AG04449 (cell line): ENCODE results near the gene MRPL23.

Experiments used
- CTCF ChIA-PET: fragments of 350-600 bp; formaldehyde crosslinking; extraction: SDS; loops from one replicate; lab custom pipeline; 2021; ENCODE audit warnings: antibody characterized with exemption; lab: Yijun Ruan, JAX
- POLR2A ChIA-PET: fragments of 400-600, 350-600 bp; formaldehyde crosslinking; extraction: SDS; loops from one replicate; lab custom pipeline; 2020; ENCODE audit warnings: antibody characterized with exemption, inconsistent platforms; lab: Yijun Ruan, JAX
- DNase-seq: peaks from one replicate; pipeline ENCODE4 v3.0.0-alpha.2; 2010; ENCODE audit warnings: low read depth, low spot score
- H3K4me3 ChIP-seq: 2 replicates; pipeline ENCODE4 v1.5.1; 2011; ENCODE audit warnings: low read depth, mild to moderate bottlenecking, control low read depth, low read length
- TF ChIP-seq, protein P1 (sequence below): IDR thresholded peaks from one replicate; pipeline ENCODE4 v1.5.1; 2011; ENCODE audit warnings: mild to moderate bottlenecking, moderate library complexity, low read length, control low read depth, inconsistent platforms; ENCODE audit not compliant: insufficient read depth; ENCODE audit errors: missing control alignments

MRPL23 gene

DNA sequence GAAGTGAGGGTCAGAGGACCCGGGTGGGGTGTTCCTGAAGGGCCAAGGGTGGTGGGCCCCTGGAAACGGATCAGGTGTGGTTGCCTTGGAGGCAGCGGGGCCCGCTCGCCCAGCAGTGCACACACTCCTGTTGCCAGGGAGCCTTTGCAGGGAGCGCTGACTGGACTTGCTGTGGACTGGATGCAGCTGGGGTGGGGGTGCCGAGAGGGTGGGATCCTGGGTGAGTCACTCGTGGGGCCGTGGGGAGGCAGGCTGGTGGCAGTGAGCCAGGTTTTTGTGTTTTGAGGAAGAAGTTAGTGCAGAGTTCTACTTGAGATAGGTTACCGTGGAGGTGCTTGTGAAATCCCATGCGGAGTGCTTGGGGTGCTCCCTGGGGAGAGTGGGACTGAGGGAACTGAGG, 1.3 kb downstream of the MRPL23 start:
- TF ChIP-seq, protein P1, sequence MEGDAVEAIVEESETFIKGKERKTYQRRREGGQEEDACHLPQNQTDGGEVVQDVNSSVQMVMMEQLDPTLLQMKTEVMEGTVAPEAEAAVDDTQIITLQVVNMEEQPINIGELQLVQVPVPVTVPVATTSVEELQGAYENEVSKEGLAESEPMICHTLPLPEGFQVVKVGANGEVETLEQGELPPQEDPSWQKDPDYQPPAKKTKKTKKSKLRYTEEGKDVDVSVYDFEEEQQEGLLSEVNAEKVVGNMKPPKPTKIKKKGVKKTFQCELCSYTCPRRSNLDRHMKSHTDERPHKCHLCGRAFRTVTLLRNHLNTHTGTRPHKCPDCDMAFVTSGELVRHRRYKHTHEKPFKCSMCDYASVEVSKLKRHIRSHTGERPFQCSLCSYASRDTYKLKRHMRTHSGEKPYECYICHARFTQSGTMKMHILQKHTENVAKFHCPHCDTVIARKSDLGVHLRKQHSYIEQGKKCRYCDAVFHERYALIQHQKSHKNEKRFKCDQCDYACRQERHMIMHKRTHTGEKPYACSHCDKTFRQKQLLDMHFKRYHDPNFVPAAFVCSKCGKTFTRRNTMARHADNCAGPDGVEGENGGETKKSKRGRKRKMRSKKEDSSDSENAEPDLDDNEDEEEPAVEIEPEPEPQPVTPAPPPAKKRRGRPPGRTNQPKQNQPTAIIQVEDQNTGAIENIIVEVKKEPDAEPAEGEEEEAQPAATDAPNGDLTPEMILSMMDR, result no peak
- ChIA-PET CTCF (interaction anchor here (0.9 to 9.5 kb wide), 23 partner anchors 8 to 296 kb away, joined by 3 to 110 read pairs (median 8); partner anchors contain the start of genes H19 and SYT8), POLR2A (interaction anchor here (0.8 kb wide), 1 partner anchor 296 kb away, joined by 3 read pairs; no protein-coding TSS in a partner anchor)
- no peak overlapping the region for H3K4me3 ChIP-seq
- no peak for DNase-seq

DNA sequence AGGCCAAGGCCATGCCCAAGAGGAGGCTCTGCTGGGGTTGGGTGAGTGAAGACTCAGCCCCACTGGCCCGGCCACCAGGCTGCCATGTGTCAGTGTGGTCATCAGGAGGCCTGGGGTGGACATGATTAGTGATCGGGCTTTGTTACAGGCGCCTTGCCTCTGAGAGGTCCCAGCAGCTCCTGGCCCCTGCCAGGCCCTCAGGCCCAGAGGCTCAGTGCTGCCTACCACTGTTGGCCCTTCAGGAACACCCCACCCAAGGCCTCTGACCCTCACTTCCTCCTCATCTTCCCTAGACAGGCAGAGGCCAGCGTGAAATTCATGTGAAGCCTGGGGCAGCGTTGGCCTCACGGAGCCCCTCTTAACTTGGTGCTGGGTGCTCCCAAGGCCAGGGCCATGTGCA, 2.2 kb downstream of the MRPL23 start:
- POLR2A ChIA-PET, result no interaction called here
- no peak overlapping the region for H3K4me3 ChIP-seq
- DNase-seq, result no peak
- TF ChIP-seq, protein P1, result no peak
- CTCF ChIA-PET, result interaction anchor here (0.9 to 9.5 kb wide), 17 partner anchors 9 to 297 kb away, joined by 3 to 110 read pairs (median 14); partner anchors contain the start of genes H19 and SYT8

DNA sequence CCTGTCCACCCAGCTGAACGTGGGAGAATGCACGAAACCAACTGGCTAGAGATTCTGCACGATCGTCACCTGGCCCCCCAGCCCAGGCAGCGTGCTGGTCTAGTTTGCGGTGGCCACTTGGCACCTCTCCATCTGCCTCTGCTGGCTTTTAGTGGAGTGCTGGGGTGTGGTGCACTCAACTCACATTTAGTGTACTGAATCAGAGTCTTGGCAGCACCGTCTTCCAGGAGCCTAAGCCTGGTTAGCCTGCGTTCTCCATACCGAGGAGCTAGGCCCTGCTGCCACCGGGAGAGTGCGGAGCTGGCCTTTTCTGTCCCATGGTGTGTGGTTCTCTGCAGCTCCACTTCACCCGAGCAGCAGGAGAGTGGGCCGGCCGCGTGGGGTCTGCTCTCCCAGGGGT, 2.8 kb downstream of the MRPL23 start:
- ChIA-PET CTCF (interaction anchor here (1.1 to 9.5 kb wide), 16 partner anchors 9 to 297 kb away, joined by 3 to 110 read pairs (median 8); partner anchors contain the start of genes H19 and SYT8), POLR2A (no interaction called here)
- TF ChIP-seq, protein P1, result no peak
- DNase-seq, result no peak
- no peak overlapping the region for H3K4me3 ChIP-seq

DNA sequence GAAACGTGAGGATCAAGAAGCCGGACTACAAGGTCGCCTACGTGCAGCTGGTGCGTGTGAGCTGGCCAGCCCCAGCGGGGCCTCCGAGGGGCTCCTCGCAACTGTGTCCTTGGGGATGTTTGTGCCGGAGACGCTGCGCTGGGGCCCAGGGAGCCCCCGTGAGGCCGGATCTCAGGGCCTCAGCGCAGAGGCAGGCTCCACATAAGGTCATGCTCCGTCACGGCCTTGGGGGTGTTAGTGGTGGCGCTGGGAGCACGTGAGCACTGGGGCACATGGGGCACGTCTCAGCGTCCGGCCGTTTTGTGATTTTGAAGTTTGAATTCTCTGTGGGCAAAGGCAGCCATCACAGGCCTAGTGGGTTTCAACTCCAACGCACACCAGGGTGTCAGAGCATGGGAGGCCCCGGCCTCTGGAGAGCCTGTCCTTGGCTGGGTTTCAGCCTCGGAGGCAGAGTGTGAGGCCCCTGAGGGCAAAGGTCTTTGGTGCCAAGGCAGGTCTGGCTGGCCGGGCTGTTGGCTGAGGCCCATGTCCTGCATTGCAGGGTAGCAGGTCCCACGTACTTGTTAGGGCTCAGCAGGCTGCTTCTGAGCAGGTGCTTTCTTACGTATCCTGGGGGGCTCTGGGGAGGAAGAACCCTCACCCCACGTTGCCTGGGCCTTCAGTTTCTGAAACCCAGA, 5.8 kb downstream of the MRPL23 start:
- ChIA-PET POLR2A (no interaction called here), CTCF (interaction anchor here (1.0 to 9.5 kb wide), 11 partner anchors 10 to 300 kb away, joined by 3 to 110 read pairs (median 10); no protein-coding TSS in a partner anchor)
- no peak for DNase-seq
- TF ChIP-seq, protein P1, result no peak
- H3K4me3 ChIP-seq, result no peak overlapping the region

DNA sequence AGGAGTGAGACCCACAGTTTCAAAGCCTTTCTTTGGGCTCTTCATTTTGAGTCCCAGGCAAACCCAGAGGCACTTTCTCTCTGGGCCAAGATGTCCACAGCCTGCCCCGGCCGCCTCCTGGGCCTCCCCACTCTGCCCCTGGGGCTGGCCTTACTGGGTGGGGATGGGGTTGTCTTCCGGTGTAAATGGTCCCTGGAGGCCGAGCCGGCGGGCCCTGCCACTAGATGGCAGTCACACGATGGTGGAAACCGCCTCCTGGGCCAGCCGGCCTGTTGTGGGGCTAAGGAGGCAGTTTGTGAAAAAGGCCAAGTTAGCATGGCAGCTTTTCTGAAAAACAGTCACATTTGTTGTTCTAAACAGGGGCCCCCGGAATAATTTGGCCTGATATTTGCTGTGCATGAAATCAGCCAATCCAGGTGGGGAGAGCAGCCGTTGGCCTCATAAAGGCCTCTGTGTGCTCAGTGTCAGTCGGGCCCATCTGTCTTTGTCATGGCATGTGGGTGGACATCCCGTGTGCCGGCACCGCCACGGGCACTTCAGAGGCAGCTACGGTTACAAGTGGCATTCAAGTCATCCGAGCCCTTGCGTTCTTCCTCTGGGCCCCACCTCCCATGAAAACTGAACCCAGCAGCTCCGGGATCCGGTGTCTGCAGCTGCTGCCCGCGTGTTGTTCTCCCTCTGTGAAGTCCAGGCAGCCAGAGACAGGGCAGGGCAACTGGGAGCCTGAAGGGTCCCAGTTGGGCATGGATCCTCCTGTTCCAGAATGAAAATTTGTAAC, 6.5 kb downstream of the MRPL23 start:
- CTCF ChIA-PET, result interaction anchor here (0.7 to 9.5 kb wide), 20 partner anchors 11 to 301 kb away, joined by 3 to 91 read pairs (median 4); no protein-coding TSS in a partner anchor
- POLR2A ChIA-PET, result no interaction called here
- H3K4me3 ChIP-seq, result no peak overlapping the region
- TF ChIP-seq, protein P1, result no peak
- DNase-seq, result no peak
